B cell (primary cell): Measurements from ENCODE around the gene PMM1. TPM values are rescaled to one million over a fixed set of nuclear protein-coding genes. Genes with fewer than 3 reads are reported as not detected.

ENCODE experiments used
- ATAC-seq: fragments of 200-7000 bp; cut with Tn5 transposase; one replicate; pipeline ENCODE4 v1.10.0; 2021; ENCODE audit warnings: low read depth, mild to moderate bottlenecking, moderate number of reproducible peaks, moderate library complexity
- CTCF ChIA-PET: fragments of 350-600 bp; sonication (Branson Sonifier 250); formaldehyde crosslinking; loops from one replicate; lab custom pipeline; 2021; ENCODE audit warnings: antibody characterized with exemption, inconsistent platforms; lab: Charles Lee
- POLR2A ChIA-PET: fragments of 350-600 bp; sonication (Branson Sonifier 250); formaldehyde crosslinking; loops from one replicate; lab custom pipeline; 2021; ENCODE audit warnings: antibody characterized with exemption; lab: Charles Lee
- DNase-seq: peaks from one replicate; pipeline ENCODE4 v3.0.0; 2013
- H2AFZ ChIP-seq: 2 replicates; pipeline ENCODE4 v1.6.1; 2012; ENCODE audit warnings: mild to moderate bottlenecking, low read depth, low read length; ENCODE audit not compliant: insufficient read depth, poor library complexity, severe bottlenecking
- H3K27ac ChIP-seq, 2 donors: 1 replicate in 1 of 2; 2 replicates in 1 of 2; pipeline ENCODE4 v1.5.1; 2012 to 2013; ENCODE audit warnings: low read length in 2 of 2, mild to moderate bottlenecking in 2 of 2, moderate library complexity in 1 of 2
- H3K27me3 ChIP-seq, 4 experiments: fragments of 200-600 bp in 1 of 4; sonication (generic) in 1 of 4; replicated peaks in 1 of 4; 1 replicate in 2 of 4; 2 replicates in 2 of 4; pipeline versions ENCODE4 v1.6.1 to v1.7.0; 2013 to 2016; ENCODE audit warnings: low read length in 3 of 4, mild to moderate bottlenecking in 2 of 4, mixed read lengths in 1 of 4, moderate library complexity in 1 of 4; ENCODE audit not compliant: insufficient read depth in 4 of 4, control insufficient read depth in 3 of 4; ENCODE audit errors: control extremely low read depth in 1 of 4
- H3K36me3 ChIP-seq, 2 experiments: replicated peaks in 1 of 2; 1 replicate in 1 of 2; 2 replicates in 1 of 2; pipeline versions ENCODE4 v1.6.1 to v1.7.1; 2013; ENCODE audit warnings: low read length in 1 of 2; ENCODE audit not compliant: insufficient read depth in 2 of 2, control insufficient read depth in 1 of 2; ENCODE audit errors: control extremely low read depth in 1 of 2, extremely low read depth in 1 of 2
- H3K4me1 ChIP-seq, 2 donors: fragments of 200-600 bp in 1 of 2; sonication (generic) in 1 of 2; 1 replicate in 1 of 2; 2 replicates in 1 of 2; pipeline versions ENCODE4 v1.5.1 to v1.6.1; 2013 to 2017; ENCODE audit warnings: low read length in 2 of 2; ENCODE audit not compliant: control insufficient read depth in 2 of 2, insufficient read depth in 2 of 2
- H3K4me2 ChIP-seq: replicated peaks from 2 replicates; pipeline ENCODE3; 2012; ENCODE audit warnings: mild to moderate bottlenecking, low read depth, low read length; ENCODE audit not compliant: poor library complexity, severe bottlenecking
- H3K4me3 ChIP-seq, 5 experiments: fragments of 200-600 bp in 1 of 5; sonication (generic) in 1 of 5; 1 replicate in 3 of 5; 2 replicates in 2 of 5; pipeline versions ENCODE4 v1.5.1 to v1.7.0; 2011 to 2016; ENCODE audit warnings: low read length in 4 of 5, mild to moderate bottlenecking in 4 of 5, low read depth in 2 of 5, control low read depth in 1 of 5, moderate library complexity in 1 of 5; ENCODE audit not compliant: insufficient read depth in 1 of 5; ENCODE audit errors: control extremely low read depth in 1 of 5, extremely low read depth in 1 of 5
- H3K79me2 ChIP-seq: fragments of 200-600 bp; sonication (generic); one replicate; pipeline ENCODE4 v1.6.0; 2016; ENCODE audit warnings: low read length; ENCODE audit not compliant: control insufficient read depth, insufficient read depth
- H3K9ac ChIP-seq: fragments of 200-600 bp; sonication (generic); 2 replicates; pipeline ENCODE4 v1.6.1; 2017; ENCODE audit warnings: mild to moderate bottlenecking, low read length, moderate library complexity
- H3K9me3 ChIP-seq, 3 donors: one replicate each; pipeline versions ENCODE4 v1.6.1 to v1.7.1; 2013; ENCODE audit warnings: low read length in 2 of 3; ENCODE audit not compliant: control insufficient read depth in 2 of 3, insufficient read depth in 1 of 3; ENCODE audit errors: control extremely low read depth in 1 of 3
- H4K20me1 ChIP-seq: 2 replicates; pipeline ENCODE4 v1.6.0; 2012; ENCODE audit warnings: mild to moderate bottlenecking, low read length; ENCODE audit not compliant: insufficient read depth, control insufficient read depth, poor library complexity, severe bottlenecking
- H3K27ac Mint-ChIP-seq: one replicate; pipeline ENCODE4 v1.8.0; 2021; ENCODE audit warnings: mixed read lengths
- H3K27me3 Mint-ChIP-seq: one replicate; pipeline ENCODE4 v1.8.0; 2021; ENCODE audit warnings: mixed read lengths
- H3K4me1 Mint-ChIP-seq: one replicate; pipeline ENCODE4 v1.8.0; 2021; ENCODE audit warnings: mixed read lengths
- H3K4me3 Mint-ChIP-seq: one replicate; pipeline ENCODE4 v1.8.0; 2021; ENCODE audit warnings: mixed read lengths
- H3K9me3 Mint-ChIP-seq: one replicate; pipeline ENCODE4 v1.8.0; 2022; ENCODE audit warnings: mixed read lengths; ENCODE audit not compliant: insufficient read depth
- CTCF ChIP-seq: fragments of 200-600 bp; IDR thresholded peaks from one replicate; pipeline ENCODE4 v1.8.0; 2022; ENCODE audit warnings: antibody characterized with exemption, mild to moderate bottlenecking
- EZH2 ChIP-seq: IDR thresholded peaks from 2 replicates; pipeline ENCODE4 v1.6.1; 2012; ENCODE audit warnings: borderline replicate concordance, low read depth, mild to moderate bottlenecking, moderate library complexity, low read length; ENCODE audit not compliant: insufficient read depth, poor library complexity, severe bottlenecking
- WGBS: methylation state at CpG from one replicate; pipeline ENCODE4 v1.1.5; 2013; ENCODE audit warnings: missing lambda C conversion rate; ENCODE audit not compliant: insufficient coverage; 5-methylcytosine and 5-hydroxymethylcytosine counted together
- intact Hi-C: fragments of 100-400 bp; cut with micrococcal nuclease; formaldehyde crosslinking; loops from one replicate; pipeline ENCODE4 v1.10.0; 2022
- polyA plus RNA-seq: library from polyadenylated mRNA; depleted of rRNA; stranded (reverse); fragments of >200 nt; gene quantifications from 2 replicates; pipeline ENCODE4 v1.2.3, GENCODE V29; 2012
- total RNA-seq, 2 donors: library from RNA; stranded (reverse); fragments of 120-200 nt in 1 of 2; gene quantifications; 1 replicate in 1 of 2; 2 replicates in 1 of 2; pipeline versions ENCODE4 v1.2.3 to v1.2.4, GENCODE V29; 2013 to 2022

PMM1 gene
- total and polyA plus RNA-seq, 2 donors (not counting 1 experiment from before 2014, with no cell fraction given), result 23.3 to 24.8 TPM

DNA sequence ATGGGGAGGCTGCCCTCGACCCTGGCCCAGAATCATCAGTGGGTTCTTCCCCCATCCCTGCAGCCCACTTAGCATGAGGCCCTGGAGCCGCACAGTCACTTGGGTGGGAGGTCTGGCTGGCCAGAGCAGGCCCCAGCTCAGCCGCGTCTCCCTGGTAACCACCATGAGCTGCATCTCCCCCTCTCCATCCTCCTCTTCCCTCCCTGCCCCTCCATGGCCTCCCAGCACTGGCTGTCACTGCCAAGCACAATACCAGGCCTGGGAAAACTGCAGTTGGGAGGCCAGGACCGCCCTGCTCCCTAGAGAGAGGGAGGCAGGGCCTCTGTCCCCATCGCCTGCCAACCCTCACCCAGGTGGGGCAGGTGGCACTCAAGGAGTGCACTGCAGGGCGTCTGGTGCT, 20.8 kb downstream of the PMM1 start:
- H3K9ac ChIP-seq, result no peak overlapping the region
- CTCF ChIA-PET, result no interaction called here

DNA sequence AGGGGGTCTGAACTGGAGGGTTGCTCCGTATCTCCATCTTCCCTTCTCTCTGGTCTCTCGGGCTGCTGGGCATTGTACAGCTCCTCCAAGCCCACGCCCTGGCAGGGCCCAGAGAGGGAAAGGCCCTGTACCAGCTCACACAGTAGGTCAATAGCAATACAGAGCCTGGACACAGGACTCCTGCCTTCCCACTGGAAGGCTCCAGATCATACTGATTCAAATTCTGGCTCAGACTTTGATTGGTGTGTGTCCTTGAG, 22.2 kb downstream of the PMM1 start:
- H2AFZ ChIP-seq, result no peak overlapping the region
- Mint-ChIP-seq H3K27me3 (peaks cover 8% of the 10 kb centered on the region), H3K27ac (no peak overlapping the region), H3K4me3 (no peak overlapping the region), H3K4me1 (no peaks in the 10 kb centered on the region), H3K9me3 (no peaks in the 10 kb centered on the region)
- POLR2A ChIA-PET, result interaction anchor here (0.6 to 1.4 kb wide), 2 partner anchors 11 to 22 kb away, joined by 3 to 7 read pairs; partner anchors contain the start of gene PMM1
- ATAC-seq (no peak), DNase-seq (no peak)
- no peak overlapping the region for H3K27ac ChIP-seq
- H3K9me3 ChIP-seq, result no peaks in the 10 kb centered on the region
- no peak overlapping the region for H3K4me3 ChIP-seq
- no peak for TF ChIP-seq CTCF
- no peak for TF ChIP-seq EZH2
- H4K20me1 ChIP-seq, result no peaks in the 10 kb centered on the region
- H3K27me3 ChIP-seq, result peaks cover 0 to 5% (median 0%) of the 10 kb centered on the region in 4 experiments
- intact Hi-C loops, result no loop called here
- no peak overlapping the region for H3K4me2 ChIP-seq
- no peaks in the 10 kb centered on the region for H3K36me3 ChIP-seq
- CTCF ChIA-PET, result no interaction called here
- no peaks in the 10 kb centered on the region for H3K79me2 ChIP-seq
- no peaks in the 10 kb centered on the region for H3K4me1 ChIP-seq
- H3K9ac ChIP-seq, result no peak overlapping the region
- WGBS, result 73% methylated on average over 2 of the region's 3 CpGs

More for the DNA sequence above, 20.8 kb downstream of the PMM1 start:
- Mint-ChIP-seq H3K27ac (no peak overlapping the region), H3K4me1 (no peaks in the 10 kb centered on the region), H3K27me3 (peaks cover 4% of the 10 kb centered on the region), H3K4me3 (no peak overlapping the region), H3K9me3 (no peaks in the 10 kb centered on the region)
- Histone ChIP-seq H3K27me3 (no peaks in the 10 kb centered on the region), H3K9me3 (no peaks in the 10 kb centered on the region), H2AFZ (no peak overlapping the region), H3K27ac (no peak overlapping the region), H3K79me2 (no peaks in the 10 kb centered on the region), H3K4me2 (no peak overlapping the region), H4K20me1 (no peaks in the 10 kb centered on the region), H3K4me3 (no peak overlapping the region), H3K36me3 (no peaks in the 10 kb centered on the region), H3K4me1 (no peaks in the 10 kb centered on the region)
- 84% methylated on average over 6 of the region's 7 CpGs for WGBS
- TF ChIP-seq EZH2 (no peak), CTCF (no peak)
- DNase-seq, result no peak
- intact Hi-C loops, result no loop called here
- no peak for ATAC-seq
- POLR2A ChIA-PET, result no interaction called here
